GM12801 (cell line): Measurements from ENCODE around the gene KCNT1.

Experiments
- CTCF ChIP-seq: IDR thresholded peaks from one replicate; pipeline ENCODE4 v1.5.1; 2011; ENCODE audit warnings: control low read depth; ENCODE audit not compliant: insufficient read length; ENCODE audit errors: extremely low read depth

KCNT1 gene

GRCh38 chr9:135827301-135827700, 125.3 kb downstream of the KCNT1 start:
- TF ChIP-seq CTCF = no peak

GRCh38 chr9:135827866-135828580, 126.0 kb downstream of the KCNT1 start:
- TF ChIP-seq CTCF = no peak

- no peak for TF ChIP-seq CTCF
Observed at GRCh38 chr9:135828656-135829055, 126.7 kb downstream of the KCNT1 start.

- TF ChIP-seq CTCF = no peak
Observed at GRCh38 chr9:135830496-135830895, 128.5 kb downstream of the KCNT1 start.

- no peak for TF ChIP-seq CTCF
Observed at GRCh38 chr9:135833864-135834263, 131.9 kb downstream of the KCNT1 start.

GRCh38 chr9:135835131-135835530, 133.1 kb downstream of the KCNT1 start:
- TF ChIP-seq CTCF = no peak

- TF ChIP-seq CTCF = no peak
Observed at GRCh38 chr9:135839516-135839915, 137.5 kb downstream of the KCNT1 start.
